CD14-positive monocyte (primary cell): ENCODE measurements around the gene CACNA2D1. TPM values are rescaled to one million over a fixed set of nuclear protein-coding genes. Genes with fewer than 3 reads are reported as not detected.

Experiments used
- DNase-seq, 3 donors: peaks; one replicate each; pipeline ENCODE4 v3.0.0-alpha.2; 2011 to 2022
- H2AFZ ChIP-seq: 2 replicates; pipeline ENCODE4 v1.6.0; 2012; ENCODE audit warnings: mild to moderate bottlenecking, low read depth, low read length, inconsistent platforms; ENCODE audit not compliant: insufficient read depth, poor library complexity, severe bottlenecking
- H3K27ac ChIP-seq, 2 donors: 1 replicate in 1 of 2; 2 replicates in 1 of 2; pipeline ENCODE4 v1.5.1; 2012 to 2013; ENCODE audit warnings: low read length in 2 of 2, control low read depth in 1 of 2, inconsistent platforms in 1 of 2, low read depth in 1 of 2, mild to moderate bottlenecking in 1 of 2
- H3K27me3 ChIP-seq, 2 donors: one replicate each; pipeline versions ENCODE4 v1.6.0 to v1.6.1; 2011 to 2013; ENCODE audit warnings: low read length in 2 of 2; ENCODE audit not compliant: control insufficient read depth in 2 of 2, insufficient read depth in 2 of 2
- H3K36me3 ChIP-seq, 2 donors: replicated peaks in 1 of 2; 1 replicate in 1 of 2; 2 replicates in 1 of 2; pipeline versions ENCODE4 v1.5.1 to v1.6.1; 2012 to 2013; ENCODE audit warnings: low read length in 2 of 2, control low read depth in 1 of 2, inconsistent platforms in 1 of 2, mild to moderate bottlenecking in 1 of 2; ENCODE audit not compliant: insufficient read depth in 2 of 2, control insufficient read depth in 1 of 2
- H3K4me1 ChIP-seq, 2 donors: 1 replicate in 1 of 2; 2 replicates in 1 of 2; pipeline versions ENCODE4 v1.5.1 to v1.6.1; 2012 to 2013; ENCODE audit warnings: low read length in 2 of 2, control low read depth in 1 of 2, inconsistent platforms in 1 of 2, mild to moderate bottlenecking in 1 of 2, moderate library complexity in 1 of 2; ENCODE audit not compliant: insufficient read depth in 2 of 2, control insufficient read depth in 1 of 2
- H3K4me2 ChIP-seq: replicated peaks from 2 replicates; pipeline ENCODE3; 2012; ENCODE audit warnings: low read length, moderate library complexity, mild to moderate bottlenecking; ENCODE audit not compliant: poor library complexity, severe bottlenecking; ENCODE audit errors: extremely low read depth
- H3K4me3 ChIP-seq, 3 experiments: fragments of 200-600 bp in 1 of 3; sonication (generic) in 1 of 3; replicated peaks in 1 of 3; 1 replicate in 2 of 3; 2 replicates in 1 of 3; pipeline ENCODE4 v1.5.1; 2011 to 2013; ENCODE audit warnings: low read length in 3 of 3, mild to moderate bottlenecking in 3 of 3, control low read depth in 2 of 3, low read depth in 2 of 3, inconsistent platforms in 1 of 3, moderate library complexity in 1 of 3
- H3K79me2 ChIP-seq: 2 replicates; pipeline ENCODE4 v1.6.0; 2012; ENCODE audit warnings: mild to moderate bottlenecking, control low read depth, inconsistent platforms, low read length, moderate library complexity; ENCODE audit not compliant: insufficient read depth
- H3K9ac ChIP-seq: 2 replicates; pipeline ENCODE4 v1.6.0; 2017; ENCODE audit warnings: low read length, mild to moderate bottlenecking; ENCODE audit not compliant: insufficient read depth, poor library complexity, severe bottlenecking
- H3K9me3 ChIP-seq, 2 donors: replicated peaks in 1 of 2; 1 replicate in 1 of 2; 2 replicates in 1 of 2; pipeline versions ENCODE4 v1.5.1 to v1.6.1; 2012 to 2013; ENCODE audit warnings: low read length in 2 of 2, control low read depth in 1 of 2; ENCODE audit not compliant: control insufficient read depth in 1 of 2, insufficient read depth in 1 of 2
- H4K20me1 ChIP-seq: 2 replicates; pipeline ENCODE4 v1.6.0; 2012; ENCODE audit warnings: mild to moderate bottlenecking, low read length, control low read depth, moderate library complexity; ENCODE audit not compliant: insufficient read depth
- H3K27ac Mint-ChIP-seq, 7 donors: one replicate each; pipeline ENCODE4 v1.8.0; 2020; ENCODE audit warnings: mild to moderate bottlenecking in 7 of 7, mixed read lengths in 7 of 7, moderate library complexity in 6 of 7, inconsistent platforms in 2 of 7
- H3K27me3 Mint-ChIP-seq, 3 donors: one replicate each; pipeline ENCODE4 v1.8.0; 2021 to 2022; ENCODE audit warnings: low read depth in 3 of 3, mild to moderate bottlenecking in 3 of 3, mixed read lengths in 3 of 3, moderate library complexity in 3 of 3, inconsistent platforms in 1 of 3
- H3K36me3 Mint-ChIP-seq, 2 donors: one replicate each; pipeline ENCODE4 v1.8.0; 2020; ENCODE audit warnings: mixed read lengths in 2 of 2, inconsistent platforms in 1 of 2, mild to moderate bottlenecking in 1 of 2
- H3K4me1 Mint-ChIP-seq: one replicate; pipeline ENCODE4 v1.8.0; 2020; ENCODE audit warnings: mild to moderate bottlenecking, mixed read lengths
- H3K4me3 Mint-ChIP-seq, 2 donors: one replicate each; pipeline ENCODE4 v1.8.0; 2020; ENCODE audit warnings: mild to moderate bottlenecking in 2 of 2, mixed read lengths in 2 of 2, moderate library complexity in 1 of 2
- H3K9me3 Mint-ChIP-seq, 7 donors: one replicate each; pipeline ENCODE4 v1.8.0; 2020 to 2022; ENCODE audit warnings: mixed read lengths in 7 of 7, mild to moderate bottlenecking in 6 of 7, moderate library complexity in 6 of 7, inconsistent platforms in 2 of 7
- CTCF ChIP-seq: fragments of 200-600 bp; IDR thresholded peaks from one replicate; pipeline ENCODE4 v1.8.0; 2022; ENCODE audit warnings: antibody characterized with exemption, mild to moderate bottlenecking
- WGBS: methylation state at CpG from one replicate; pipeline ENCODE4 v1.1.5; 2013; ENCODE audit warnings: missing lambda C conversion rate; ENCODE audit not compliant: insufficient coverage; 5-methylcytosine and 5-hydroxymethylcytosine counted together
- intact Hi-C, 2 donors: fragments of 100-400 bp; cut with micrococcal nuclease; formaldehyde crosslinking; loops; one replicate each; pipeline versions ENCODE4 v1.15.0 to v1.15.1; 2023
- polyA plus RNA-seq, 3 donors: library from polyadenylated mRNA; depleted of rRNA in 1 of 3; unstranded in 2 of 3; stranded (reverse) in 1 of 3; fragments of 300-500 nt in 2 of 3; fragments of >200 nt in 1 of 3; fragmentation: Illumina TruSeq in 2 of 3; gene quantifications; 1 replicate in 2 of 3; 2 replicates in 1 of 3; pipeline ENCODE4 v1.2.3, GENCODE V29; 2012 to 2021

The CACNA2D1 gene
- polyA plus RNA-seq, 3 donors = 0.02 TPM; not detected in 2

GRCh38 chr7:82360591-82361368 lies 82.8 kb downstream of the CACNA2D1 start:
- Histone ChIP-seq H3K4me2 (no peak overlapping the region), H3K79me2 (no peaks in the 10 kb centered on the region), H3K27me3 (no peaks in the 10 kb centered on the region), H3K9me3 (no peaks in the 10 kb centered on the region), H3K4me3 (no peak overlapping the region), H2AFZ (no peak overlapping the region), H4K20me1 (no peaks in the 10 kb centered on the region), H3K36me3 (no peaks in the 10 kb centered on the region), H3K4me1 (no peaks in the 10 kb centered on the region), H3K27ac (no peak overlapping the region), H3K9ac (no peak overlapping the region)
- WGBS = no CpG with 5 or more reads among the region's 2 CpGs
- no peak for DNase-seq
- Mint-ChIP-seq H3K36me3 (no peaks in the 10 kb centered on the region), H3K27me3 (peaks cover 0 to 2% (median 2%) of the 10 kb centered on the region in 3 donors), H3K4me3 (no peak overlapping the region), H3K9me3 (peaks cover 0 to 4% (median 0%) of the 10 kb centered on the region in 7 donors), H3K27ac (no peak overlapping the region), H3K4me1 (no peaks in the 10 kb centered on the region)
- TF ChIP-seq CTCF = no peak
- intact Hi-C loops = no loop called here

GRCh38 chr7:82359426-82359825 lies 84.2 kb downstream of the CACNA2D1 start:
- H3K4me3 ChIP-seq = no peak overlapping the region
- TF ChIP-seq CTCF = no peak
- no peaks in the 10 kb centered on the region for H3K4me1 ChIP-seq
- no peaks in the 10 kb centered on the region for H3K9me3 ChIP-seq
- WGBS = 94% methylated on average over 2 of the region's 3 CpGs
- H3K27me3 Mint-ChIP-seq = peaks cover 0 to 3% (median 0%) of the 10 kb centered on the region in 3 donors
- no peak overlapping the region for H3K4me2 ChIP-seq
- H4K20me1 ChIP-seq = no peaks in the 10 kb centered on the region
- no peaks in the 10 kb centered on the region for H3K27me3 ChIP-seq
- intact Hi-C loops = no loop called here
- peaks cover 0 to 4% (median 0%) of the 10 kb centered on the region in 7 donors for H3K9me3 Mint-ChIP-seq
- H3K9ac ChIP-seq = no peak overlapping the region
- H2AFZ ChIP-seq = no peak overlapping the region
- no peak overlapping the region for H3K27ac Mint-ChIP-seq
- H3K4me1 Mint-ChIP-seq = no peaks in the 10 kb centered on the region
- H3K79me2 ChIP-seq = no peaks in the 10 kb centered on the region
- H3K4me3 Mint-ChIP-seq = no peak overlapping the region
- H3K36me3 ChIP-seq = no peaks in the 10 kb centered on the region
- no peaks in the 10 kb centered on the region for H3K36me3 Mint-ChIP-seq
- DNase-seq = no peak
- no peak overlapping the region for H3K27ac ChIP-seq
